VCaP (cell line): ENCODE data around the gene PRMT1.

ENCODE experiments used
- H3K27ac ChIP-seq: fragments of 450-650 bp; 2 replicates; pipeline ENCODE4 v1.5.1; 2017
- TF ChIP-seq, protein P1 (sequence below): fragments of 450-650 bp; conservative IDR thresholded peaks from 2 replicates; pipeline ENCODE4 v1.5.1; 2017; ENCODE audit warnings: mild to moderate bottlenecking, moderate library complexity

PRMT1 gene

DNA sequence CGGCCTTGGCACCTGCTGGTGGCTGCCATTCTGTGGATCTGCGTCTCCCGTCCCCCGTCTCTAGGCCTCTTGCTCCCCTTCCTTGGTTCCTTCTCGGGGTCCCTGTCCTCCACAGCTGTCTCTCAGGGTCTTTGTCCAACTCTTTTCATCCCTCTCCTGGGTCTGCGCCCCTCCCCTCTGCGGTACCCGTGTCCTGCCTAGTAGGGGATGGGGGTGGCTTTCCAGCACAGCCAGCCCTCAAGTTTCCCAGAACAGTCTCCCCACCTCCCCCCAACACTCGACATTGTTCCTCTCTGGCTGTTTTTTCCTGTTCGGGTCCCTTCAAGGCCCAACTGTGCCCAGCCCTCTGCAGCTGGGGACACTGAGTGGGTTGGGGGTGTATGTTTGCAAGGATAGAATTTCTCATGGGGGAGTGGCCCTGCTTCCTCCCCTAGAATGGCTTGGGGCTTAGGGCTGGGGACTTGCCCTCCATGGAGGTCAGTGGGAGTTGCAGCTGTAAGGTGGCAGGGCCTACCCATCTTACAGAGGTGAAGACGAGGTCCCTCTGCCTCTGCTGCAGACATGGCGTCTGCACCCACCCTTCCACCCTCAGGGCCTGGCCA is 11.6 kb downstream of the PRMT1 start:
- H3K27ac ChIP-seq, result no peak overlapping the region
- TF ChIP-seq, protein P1, sequence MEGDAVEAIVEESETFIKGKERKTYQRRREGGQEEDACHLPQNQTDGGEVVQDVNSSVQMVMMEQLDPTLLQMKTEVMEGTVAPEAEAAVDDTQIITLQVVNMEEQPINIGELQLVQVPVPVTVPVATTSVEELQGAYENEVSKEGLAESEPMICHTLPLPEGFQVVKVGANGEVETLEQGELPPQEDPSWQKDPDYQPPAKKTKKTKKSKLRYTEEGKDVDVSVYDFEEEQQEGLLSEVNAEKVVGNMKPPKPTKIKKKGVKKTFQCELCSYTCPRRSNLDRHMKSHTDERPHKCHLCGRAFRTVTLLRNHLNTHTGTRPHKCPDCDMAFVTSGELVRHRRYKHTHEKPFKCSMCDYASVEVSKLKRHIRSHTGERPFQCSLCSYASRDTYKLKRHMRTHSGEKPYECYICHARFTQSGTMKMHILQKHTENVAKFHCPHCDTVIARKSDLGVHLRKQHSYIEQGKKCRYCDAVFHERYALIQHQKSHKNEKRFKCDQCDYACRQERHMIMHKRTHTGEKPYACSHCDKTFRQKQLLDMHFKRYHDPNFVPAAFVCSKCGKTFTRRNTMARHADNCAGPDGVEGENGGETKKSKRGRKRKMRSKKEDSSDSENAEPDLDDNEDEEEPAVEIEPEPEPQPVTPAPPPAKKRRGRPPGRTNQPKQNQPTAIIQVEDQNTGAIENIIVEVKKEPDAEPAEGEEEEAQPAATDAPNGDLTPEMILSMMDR, result no peak

DNA sequence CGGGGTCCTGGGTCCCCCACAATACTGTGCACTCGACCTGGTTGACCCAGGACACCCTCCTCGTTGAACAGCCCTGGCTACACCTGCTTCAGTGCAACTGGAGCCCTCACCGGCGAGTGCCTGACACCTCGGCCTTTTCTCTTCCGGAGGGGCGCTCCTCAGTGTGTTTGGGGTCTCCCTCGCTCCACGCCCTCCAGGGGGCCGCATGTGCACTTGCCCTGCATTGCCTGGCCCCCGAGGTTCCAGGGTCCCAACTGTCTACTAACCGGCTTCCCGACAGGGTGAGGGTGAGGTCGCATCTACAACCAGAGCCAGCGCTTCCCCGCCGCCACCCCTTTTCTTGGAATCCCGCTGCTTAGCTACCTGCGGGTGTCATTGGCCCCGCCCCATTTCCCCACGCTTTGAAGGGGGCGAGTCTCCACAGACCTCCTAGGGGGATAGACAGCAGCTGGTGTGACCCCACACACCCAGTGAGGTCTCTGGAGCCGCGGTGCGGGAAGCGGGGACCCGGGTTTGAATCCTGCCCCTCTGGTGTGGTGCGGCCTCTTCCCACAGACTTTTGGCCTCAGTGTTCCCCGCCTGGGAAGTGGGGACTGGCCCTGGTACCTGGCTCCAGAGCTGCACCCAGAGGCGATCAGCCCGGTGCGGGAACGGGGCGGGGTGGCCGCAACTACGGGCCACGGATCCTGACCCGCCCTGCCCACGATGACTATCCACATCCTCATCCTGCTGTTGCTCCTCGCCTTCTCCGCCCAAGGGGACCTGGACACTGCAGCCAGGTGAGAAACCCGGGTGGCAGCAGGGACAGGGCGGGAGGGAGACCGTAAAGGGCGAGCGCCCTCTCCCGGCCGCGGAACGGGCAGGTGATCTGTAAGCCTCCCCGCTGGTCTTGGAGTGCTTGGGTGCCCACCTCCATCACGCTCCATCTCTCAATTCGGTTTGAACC is 12.3 kb downstream of the PRMT1 start, which contains the start of gene ADM5:
TSS of gene ADM5 (plus strand) at position 462 of the 946 bp plus-strand sequence. CDS start at position 706, 244 bp downstream.
- TF ChIP-seq, protein P1, result no peak
- no peak within 1 kb of the TSS for H3K27ac ChIP-seq

DNA sequence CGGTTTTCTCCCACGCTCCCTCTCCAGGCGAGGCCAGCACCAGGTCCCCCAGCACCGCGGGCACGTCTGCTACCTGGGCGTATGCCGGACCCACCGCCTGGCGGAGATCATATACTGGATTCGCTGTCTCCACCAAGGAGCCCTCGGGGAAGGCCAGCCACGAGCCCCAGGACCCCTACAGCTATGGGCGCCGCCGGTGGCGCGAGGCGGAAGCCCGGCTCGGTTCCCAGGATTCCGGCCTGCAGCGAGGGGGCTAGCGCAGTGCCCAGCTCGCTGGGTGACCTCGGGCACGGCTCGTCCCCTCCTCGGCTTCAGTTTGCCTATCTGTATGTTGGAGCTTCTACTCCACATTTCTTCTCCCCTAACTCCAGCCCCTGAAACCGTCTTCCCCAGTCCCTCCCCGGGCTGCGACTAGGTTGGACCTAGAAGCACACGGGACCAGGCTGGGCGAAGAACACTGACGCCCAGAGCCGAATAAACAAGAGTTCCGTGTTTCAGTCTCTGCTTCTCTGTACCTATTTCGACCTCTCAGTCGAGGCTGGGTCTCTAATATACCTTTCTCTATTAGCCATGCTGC is 13.1 kb downstream of the PRMT1 start:
- H3K27ac ChIP-seq, result no peak overlapping the region
- TF ChIP-seq, protein P1, result no peak

DNA sequence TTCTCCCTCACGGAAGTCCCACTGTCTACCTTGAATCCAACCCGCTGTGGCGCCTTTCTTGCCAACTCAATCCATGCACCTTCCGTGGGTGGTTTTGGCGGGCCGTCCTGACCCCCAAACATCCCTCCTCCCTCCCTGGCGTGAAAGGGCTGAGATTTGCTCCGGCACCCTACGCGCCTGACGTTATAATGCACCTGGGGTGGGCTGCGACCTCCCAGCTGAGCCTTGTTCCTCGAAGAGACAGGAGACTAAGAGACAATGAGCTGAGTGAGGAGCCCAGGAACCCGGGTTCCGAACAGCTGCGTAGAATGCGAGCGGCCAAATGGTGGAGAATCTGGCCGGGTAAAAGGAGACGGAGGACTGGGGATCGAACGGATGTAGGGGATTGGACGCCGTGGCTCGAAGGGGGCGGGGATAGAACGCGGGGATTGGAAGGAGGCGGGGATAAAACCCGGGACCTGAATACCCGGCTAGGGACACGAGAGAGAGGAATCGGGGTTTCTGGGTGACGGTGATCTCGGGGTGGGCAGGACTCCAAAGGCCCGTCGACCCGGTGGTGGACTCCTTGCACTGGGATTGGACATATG is 13.7 kb downstream of the PRMT1 start, which contains the start of gene CPT1C:
TSS of gene CPT1C (plus strand) at position 461 of the 587 bp plus-strand sequence. CDS start 1,137 bp downstream, outside the sequence.
- H3K27ac ChIP-seq, result no peak within 1 kb of the TSS
- TF ChIP-seq, protein P1, result no peak

DNA sequence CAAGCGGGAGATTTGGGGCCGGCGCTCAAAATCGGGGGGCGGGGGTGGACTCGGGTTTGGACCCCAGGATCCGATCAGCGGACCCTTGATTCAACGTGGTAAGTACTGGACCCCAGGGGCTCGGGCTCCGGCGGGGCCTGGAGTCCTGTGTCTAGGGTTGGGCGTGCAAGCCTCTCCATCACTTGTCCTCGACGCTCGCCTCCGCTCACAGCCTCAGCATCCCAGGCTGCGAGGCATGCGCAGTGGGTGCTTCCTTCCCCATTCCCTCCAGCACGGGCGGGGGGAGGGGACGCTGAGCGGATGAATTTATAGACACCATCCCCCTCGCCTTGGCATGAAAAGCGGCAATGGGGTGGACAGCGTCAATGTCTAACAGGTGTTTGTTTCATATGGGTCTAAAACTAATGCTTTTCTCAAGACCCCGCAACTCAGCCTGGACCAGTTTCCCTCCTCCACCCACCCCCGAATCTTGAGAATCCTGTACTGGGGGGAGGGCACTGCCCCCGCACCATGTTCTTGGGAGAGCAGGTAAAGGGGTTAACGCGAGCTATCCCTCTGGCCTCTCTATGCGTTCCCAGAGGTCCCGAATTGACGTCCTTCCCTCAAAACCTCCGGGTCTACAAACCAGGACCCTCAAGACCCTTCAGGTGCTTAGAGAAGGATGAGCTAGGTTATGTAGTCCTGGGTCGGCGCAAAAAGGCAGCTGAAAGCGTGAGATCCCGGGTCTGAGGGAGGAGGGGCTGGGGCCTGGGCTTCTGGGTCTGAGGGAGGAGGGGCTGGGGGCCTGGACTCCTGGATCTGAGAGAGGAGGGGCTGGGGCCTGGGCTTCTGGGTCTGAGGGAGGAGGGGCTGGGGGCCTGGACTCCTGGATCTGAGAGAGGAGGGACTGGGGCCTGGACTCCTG is 14.4 kb downstream of the PRMT1 start:
- TF ChIP-seq, protein P1, result no peak
- H3K27ac ChIP-seq, result no peak overlapping the region

GRCh38 chr19:49692147-49692506 is 15.1 kb downstream of the PRMT1 start:
- no peak overlapping the region for H3K27ac ChIP-seq
- TF ChIP-seq, protein P1, result no peak
